T-helper 2 cell treated with Interferon-gamma antibody and Interleukin-4, amounts not matched to agents 5 μg/mL and 100 μg/mL, for 36 hours (primary cell): Measurements from ENCODE around the gene TMEM247.
A peak's percentile ranks its signal among the peaks of the same experiment; 100 is the strongest.

ENCODE experiments used
- DNase-seq: peaks from one replicate; pipeline ENCODE4 v3.0.0; 2021; ENCODE audit warnings: low spot score
- H3K27ac Mint-ChIP-seq: one replicate; pipeline ENCODE4 v1.8.0; 2021; ENCODE audit warnings: mild to moderate bottlenecking, mixed read lengths
- H3K27me3 Mint-ChIP-seq: one replicate; pipeline ENCODE4 v1.8.0; 2021; ENCODE audit warnings: low read depth, mixed read lengths
- H3K36me3 Mint-ChIP-seq: one replicate; pipeline ENCODE4 v1.8.0; 2021; ENCODE audit warnings: low read depth, mixed read lengths
- H3K4me1 Mint-ChIP-seq: one replicate; pipeline ENCODE4 v1.8.0; 2021; ENCODE audit warnings: low read depth, mixed read lengths
- H3K4me3 Mint-ChIP-seq: one replicate; pipeline ENCODE4 v1.8.0; 2022; ENCODE audit warnings: mild to moderate bottlenecking, moderate library complexity, mixed read lengths
- H3K9me3 Mint-ChIP-seq: one replicate; pipeline ENCODE4 v1.8.0; 2021; ENCODE audit warnings: mixed read lengths

The TMEM247 gene

DNA sequence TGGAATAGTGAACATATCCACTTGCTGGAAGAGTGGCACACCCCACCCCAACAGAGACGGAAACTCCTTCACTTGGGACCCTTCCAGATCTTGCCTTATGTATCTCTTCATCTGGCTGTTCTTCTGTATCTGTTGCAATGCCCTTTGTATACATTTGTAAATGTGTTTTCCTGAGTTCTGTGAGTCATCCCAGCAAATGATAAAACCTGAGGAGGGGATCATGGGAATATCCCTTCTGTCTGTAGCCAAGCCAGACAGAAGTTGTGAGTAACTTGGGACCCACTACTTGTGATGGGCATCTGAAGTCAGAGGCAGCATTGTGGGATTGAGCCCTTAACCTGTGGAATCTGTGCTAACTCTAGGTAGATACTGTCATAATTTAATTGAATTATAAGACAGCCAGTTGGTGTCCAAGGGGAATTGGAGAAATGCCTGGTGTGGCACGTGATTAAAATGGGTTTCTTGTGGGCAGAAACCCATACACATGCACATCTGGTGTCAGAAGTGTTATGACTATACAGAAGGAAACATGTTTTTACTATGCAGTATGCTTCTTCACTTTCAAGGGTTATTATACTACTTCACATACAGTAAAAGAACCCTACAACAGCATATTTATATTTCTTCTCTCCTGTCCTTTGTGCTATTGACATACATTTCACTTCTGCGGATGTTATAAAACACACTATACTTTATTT, 32.3 kb upstream of the TMEM247 start:
- peaks cover 13% of the 10 kb centered on the region for H3K36me3 Mint-ChIP-seq
- peaks cover 47% of the 10 kb centered on the region for H3K9me3 Mint-ChIP-seq
- DNase-seq, result no peak
- peaks cover 3% of the 10 kb centered on the region for H3K4me1 Mint-ChIP-seq
- no peak overlapping the region for H3K27ac Mint-ChIP-seq
- peaks cover 2% of the 10 kb centered on the region for H3K27me3 Mint-ChIP-seq
- no peak overlapping the region for H3K4me3 Mint-ChIP-seq

DNA sequence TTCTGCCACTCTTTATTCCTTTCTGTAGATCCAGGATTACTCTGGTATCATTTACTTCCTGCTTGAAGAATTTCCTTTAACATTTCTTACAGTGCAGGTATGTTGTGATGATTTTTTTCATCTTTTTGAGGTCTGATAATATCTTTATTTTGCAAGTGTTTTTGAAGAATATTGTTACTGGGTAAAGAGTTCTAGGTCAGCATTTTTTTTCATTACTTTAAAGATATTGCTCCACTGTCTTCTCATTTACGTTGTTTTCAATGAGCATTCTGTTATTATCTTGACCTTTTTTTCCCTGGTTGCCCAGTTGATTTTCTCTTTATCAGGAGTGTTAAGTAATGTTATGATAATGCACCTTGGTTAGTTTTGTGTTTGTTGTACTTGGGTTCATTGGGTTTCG, 31.7 kb upstream of the TMEM247 start:
- peaks cover 13% of the 10 kb centered on the region for H3K36me3 Mint-ChIP-seq
- DNase-seq, result no peak
- H3K4me1 Mint-ChIP-seq, result peaks cover 3% of the 10 kb centered on the region
- H3K4me3 Mint-ChIP-seq, result no peak overlapping the region
- peaks cover 47% of the 10 kb centered on the region for H3K9me3 Mint-ChIP-seq
- no peak overlapping the region for H3K27ac Mint-ChIP-seq
- peaks cover 2% of the 10 kb centered on the region for H3K27me3 Mint-ChIP-seq

DNA sequence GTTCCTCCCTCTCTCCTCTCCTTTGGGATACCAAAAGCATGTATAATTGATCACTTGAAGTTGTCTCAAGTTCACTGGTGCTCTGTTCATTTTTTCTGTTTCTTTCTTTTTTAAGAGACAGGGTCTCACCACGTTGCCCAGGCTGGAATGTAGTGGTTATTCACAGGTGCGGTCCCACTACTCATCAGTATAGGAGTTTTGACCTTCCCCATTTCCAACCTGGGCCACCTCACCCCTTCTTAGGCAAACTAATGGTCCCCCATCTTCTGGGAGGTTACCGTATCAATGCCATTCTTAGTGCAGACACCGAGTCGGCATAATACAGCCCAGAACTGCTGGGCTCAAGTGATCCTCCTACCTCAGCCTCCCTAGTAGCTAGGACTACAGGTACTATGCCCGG, 31.3 kb upstream of the TMEM247 start:
- Mint-ChIP-seq H3K27ac (no peak overlapping the region), H3K9me3 (peaks cover 47% of the 10 kb centered on the region)

DNA sequence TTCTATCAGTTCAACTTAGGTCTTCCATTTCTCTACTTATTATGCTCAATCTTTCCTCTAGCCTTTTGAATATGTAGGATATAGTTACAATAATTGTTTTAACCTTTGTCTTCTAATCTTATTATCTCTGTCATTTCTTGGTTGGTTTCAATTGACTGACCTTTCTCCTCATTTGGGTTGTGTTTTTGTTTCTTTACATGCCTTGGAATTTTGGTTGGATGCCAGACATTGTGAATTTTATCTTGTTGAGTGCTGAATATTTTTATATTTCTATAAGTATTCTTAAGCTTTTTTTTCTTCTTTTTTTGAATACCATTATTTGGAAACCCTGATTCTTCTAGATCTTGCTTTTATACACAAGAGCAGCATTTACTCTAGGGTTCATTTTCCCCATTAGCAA, 30.7 kb upstream of the TMEM247 start:
- Mint-ChIP-seq H3K36me3 (peaks cover 13% of the 10 kb centered on the region), H3K27ac (no peak overlapping the region), H3K4me1 (peaks cover 3% of the 10 kb centered on the region), H3K4me3 (no peak overlapping the region), H3K9me3 (peaks cover 47% of the 10 kb centered on the region), H3K27me3 (peaks cover 5% of the 10 kb centered on the region)
- no peak for DNase-seq

More for the DNA sequence above, 31.3 kb upstream of the TMEM247 start:
- Mint-ChIP-seq H3K27me3 (peaks cover 5% of the 10 kb centered on the region), H3K4me3 (no peak overlapping the region), H3K4me1 (peaks cover 3% of the 10 kb centered on the region), H3K36me3 (peaks cover 13% of the 10 kb centered on the region)
- DNase-seq, result no peak

DNA sequence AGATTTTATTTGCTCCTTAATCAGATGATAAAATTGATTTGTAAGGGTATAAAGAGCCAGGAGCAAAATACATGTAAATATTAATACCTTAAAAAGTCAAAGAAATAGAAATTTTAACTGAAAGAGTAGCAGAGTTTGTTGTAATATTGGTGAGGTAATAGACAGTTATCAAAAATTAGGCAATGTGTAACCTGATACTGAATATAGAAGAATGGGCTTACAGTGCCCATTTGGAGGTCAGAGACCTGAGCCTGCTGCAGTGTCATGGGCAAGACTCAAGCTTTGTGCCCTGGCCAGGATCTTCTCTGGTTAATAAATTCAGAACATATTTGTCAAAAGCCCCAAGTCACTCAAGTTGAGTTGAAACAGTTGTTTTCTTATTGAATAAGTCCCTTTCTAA, 29.7 kb upstream of the TMEM247 start:
- Mint-ChIP-seq H3K9me3 (peaks cover 38% of the 10 kb centered on the region), H3K27me3 (peaks cover 5% of the 10 kb centered on the region)

DNA sequence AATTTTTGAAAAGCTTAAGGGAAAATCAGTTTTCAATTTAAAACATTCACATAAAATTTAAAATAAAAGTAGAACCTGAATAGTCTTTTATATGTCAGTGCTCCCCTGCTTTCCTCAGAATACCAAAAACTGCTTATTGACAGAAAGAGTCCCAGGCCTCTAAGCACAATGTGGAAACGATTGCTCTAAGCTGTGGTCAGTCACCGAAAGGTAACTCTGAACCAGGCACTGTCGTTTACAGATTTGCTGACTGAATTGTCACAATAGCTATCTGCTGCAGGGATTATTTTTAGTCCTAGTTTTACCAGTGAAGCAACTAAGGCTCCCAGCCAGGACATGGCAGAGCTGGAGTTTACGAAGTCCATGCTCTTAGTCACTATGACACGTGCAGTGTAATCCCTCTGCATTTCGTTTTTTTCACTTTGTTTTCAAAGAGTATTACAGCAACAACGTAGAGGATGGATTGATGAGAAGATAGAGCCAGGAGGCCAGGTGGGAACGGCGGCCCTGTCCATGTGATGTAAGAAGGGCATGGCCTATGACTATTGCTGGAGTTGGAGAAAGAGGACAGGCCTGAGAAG, 28.1 kb upstream of the TMEM247 start:
- Mint-ChIP-seq H3K4me1 (peaks cover 3% of the 10 kb centered on the region), H3K36me3 (peaks cover 10% of the 10 kb centered on the region), H3K27me3 (peaks cover 5% of the 10 kb centered on the region), H3K4me3 (no peak overlapping the region), H3K9me3 (peaks cover 24% of the 10 kb centered on the region), H3K27ac (no peak overlapping the region)
- no peak for DNase-seq

More for the DNA sequence above, 29.7 kb upstream of the TMEM247 start:
- Mint-ChIP-seq H3K4me3 (no peak overlapping the region), H3K4me1 (peaks cover 3% of the 10 kb centered on the region), H3K27ac (no peak overlapping the region), H3K36me3 (peaks cover 14% of the 10 kb centered on the region)
- DNase-seq, result no peak

DNA sequence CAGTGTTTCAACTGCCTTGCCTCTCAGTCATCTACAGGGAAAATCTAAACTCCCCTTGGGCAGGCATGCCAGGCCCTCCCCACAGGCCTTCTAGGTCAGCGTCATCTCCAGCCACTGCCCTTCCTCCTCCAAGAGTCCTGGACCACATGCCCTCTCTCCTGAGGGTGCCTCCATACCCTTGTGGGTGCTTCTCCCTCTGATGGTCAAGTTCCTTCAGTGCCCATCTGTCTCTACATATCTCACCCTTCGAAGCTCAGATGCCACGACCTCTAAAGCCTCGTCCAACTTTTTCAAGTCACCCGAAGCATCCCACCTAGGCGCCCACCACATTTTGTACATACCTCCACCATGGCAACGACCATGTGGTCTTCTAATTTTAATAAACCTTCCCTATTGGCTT, 22.6 kb upstream of the TMEM247 start:
- H3K27me3 Mint-ChIP-seq, result peaks cover 3% of the 10 kb centered on the region
- peaks cover 14% of the 10 kb centered on the region for H3K4me1 Mint-ChIP-seq
- no peak overlapping the region for H3K4me3 Mint-ChIP-seq
- no peaks in the 10 kb centered on the region for H3K9me3 Mint-ChIP-seq
- no peak overlapping the region for H3K27ac Mint-ChIP-seq
- no peak for DNase-seq
- H3K36me3 Mint-ChIP-seq, result peaks cover 3% of the 10 kb centered on the region

DNA sequence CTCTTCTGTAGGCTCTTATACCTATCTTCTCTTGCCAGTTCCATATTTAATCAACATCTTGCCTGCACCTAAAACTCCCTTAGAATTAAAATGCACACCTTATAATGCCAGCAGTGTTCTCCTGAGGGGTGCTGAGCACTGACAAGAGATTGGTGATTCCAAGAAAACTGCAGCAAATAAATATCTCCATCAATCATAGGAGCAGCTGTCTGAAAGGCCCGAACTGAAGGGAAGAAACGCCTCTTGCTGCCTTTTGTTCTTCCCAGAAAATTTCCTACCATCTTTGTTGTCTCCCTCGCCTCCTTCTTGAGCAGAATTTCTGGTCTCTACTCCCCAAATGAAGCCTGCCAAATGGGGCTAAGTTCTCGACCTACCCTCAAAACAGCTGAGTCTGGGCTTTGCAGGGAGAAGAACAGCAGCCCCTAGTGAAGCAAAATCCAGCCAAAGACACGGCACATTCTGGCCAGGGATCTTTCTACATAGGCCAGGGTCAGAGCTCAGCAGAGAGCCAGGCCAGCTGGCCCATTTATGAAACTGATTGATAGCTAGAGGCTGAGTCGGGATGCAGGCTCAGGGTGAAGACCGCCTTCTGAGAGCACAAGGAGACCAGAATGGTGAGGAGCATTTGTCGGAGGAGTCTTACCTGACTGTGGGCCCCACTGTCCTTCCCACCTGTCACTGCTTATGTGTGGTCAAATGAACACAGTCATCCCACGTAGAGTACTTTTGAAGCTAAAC, 20.4 kb upstream of the TMEM247 start:
- no peak overlapping the region for H3K27ac Mint-ChIP-seq
- no peak overlapping the region for H3K4me3 Mint-ChIP-seq
- no peak for DNase-seq
- peaks cover 18% of the 10 kb centered on the region for H3K4me1 Mint-ChIP-seq
- H3K36me3 Mint-ChIP-seq, result peaks cover 3% of the 10 kb centered on the region
- no peaks in the 10 kb centered on the region for H3K9me3 Mint-ChIP-seq
- H3K27me3 Mint-ChIP-seq, result no peaks in the 10 kb centered on the region

DNA sequence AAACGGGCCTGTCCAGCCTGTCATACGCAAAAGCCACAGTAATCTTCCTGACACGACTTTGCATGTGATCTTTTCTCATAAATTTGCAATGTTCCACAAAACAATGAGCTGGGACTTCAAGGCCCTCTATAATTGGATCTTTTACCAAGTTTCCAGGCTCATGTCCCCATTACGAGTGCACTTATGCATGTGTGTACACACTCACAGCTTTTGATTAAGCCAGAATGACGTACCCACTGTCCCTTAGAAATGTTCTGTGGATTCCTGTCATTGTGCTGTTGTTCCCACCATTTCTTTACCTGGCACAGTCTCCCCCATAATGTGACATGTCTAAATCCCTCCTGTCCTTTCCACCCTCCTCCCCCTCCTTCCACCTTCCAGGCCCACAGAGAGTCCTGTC, 19.7 kb upstream of the TMEM247 start:
- no peaks in the 10 kb centered on the region for H3K27me3 Mint-ChIP-seq
- peaks cover 18% of the 10 kb centered on the region for H3K4me1 Mint-ChIP-seq
- DNase-seq, result no peak
- no peak overlapping the region for H3K4me3 Mint-ChIP-seq
- no peak overlapping the region for H3K27ac Mint-ChIP-seq
- H3K9me3 Mint-ChIP-seq, result no peaks in the 10 kb centered on the region
- H3K36me3 Mint-ChIP-seq, result peaks cover 2% of the 10 kb centered on the region

DNA sequence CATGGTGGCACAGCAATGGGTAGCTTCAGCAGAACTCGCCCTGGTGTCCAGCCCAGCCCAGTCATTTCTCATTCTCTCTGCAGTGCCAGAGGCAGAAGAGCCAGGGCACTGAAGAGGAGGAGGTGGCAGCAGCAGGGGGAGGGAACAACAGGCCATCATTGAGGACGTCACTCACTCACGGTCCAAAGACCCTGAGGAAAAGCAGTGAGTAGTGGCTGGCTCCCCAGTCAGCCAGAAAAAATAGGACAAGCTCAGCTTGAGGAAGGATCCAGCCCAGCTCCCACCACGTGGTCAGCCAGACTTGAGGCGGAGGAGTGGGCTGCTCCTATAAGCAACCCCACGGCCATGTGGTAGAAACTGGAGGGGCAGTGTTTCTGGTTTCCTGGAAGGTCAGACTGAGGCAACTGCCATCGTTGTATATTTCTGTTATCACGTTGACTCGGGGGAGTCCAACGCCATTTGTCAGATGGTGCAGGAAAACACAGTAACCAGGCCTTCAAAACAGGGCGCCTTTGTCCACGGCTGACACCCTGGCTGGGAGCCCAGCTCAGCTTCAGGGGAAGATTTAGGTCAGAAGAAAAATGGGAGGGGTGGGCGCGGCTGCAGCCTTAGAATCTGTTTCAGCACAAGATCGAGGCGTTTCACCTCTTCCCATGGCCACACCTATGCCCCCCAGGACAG, 19.0 kb upstream of the TMEM247 start:
- H3K27ac Mint-ChIP-seq, result no peak overlapping the region

DNA sequence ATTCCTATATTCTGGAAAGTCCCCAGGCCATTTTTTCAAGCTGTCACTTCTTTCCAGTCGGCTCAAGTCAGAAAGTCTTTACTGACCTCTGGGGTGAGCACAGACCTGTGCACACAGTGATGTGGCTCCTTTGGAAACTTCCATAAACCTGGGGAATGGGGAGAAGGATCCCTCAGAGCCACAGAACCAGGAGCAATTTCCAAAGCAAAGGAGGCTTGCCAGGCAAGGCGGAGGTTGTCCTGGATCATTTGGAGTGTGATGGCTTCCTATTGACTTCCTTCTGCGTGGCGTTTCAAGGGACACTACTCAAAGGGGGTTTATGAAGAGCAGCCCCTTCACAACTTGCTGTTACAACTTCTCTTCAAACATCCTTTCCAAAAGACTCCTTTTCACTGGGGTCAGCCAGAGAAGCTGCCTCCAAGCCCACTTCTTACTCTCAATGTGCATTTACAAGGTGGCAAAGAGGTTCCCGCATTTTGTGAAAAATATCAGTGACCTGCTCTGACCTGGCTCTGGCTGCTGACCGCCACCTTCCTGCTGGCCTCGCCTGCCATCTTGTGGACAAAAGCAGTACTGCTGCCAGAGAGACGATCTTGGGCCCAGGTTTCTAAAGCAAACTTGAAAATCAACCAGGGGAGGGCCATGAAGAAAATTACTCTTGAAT, 18.2 kb upstream of the TMEM247 start:
- H3K4me3 Mint-ChIP-seq, result no peak overlapping the region
- H3K36me3 Mint-ChIP-seq, result no peaks in the 10 kb centered on the region
- no peaks in the 10 kb centered on the region for H3K27me3 Mint-ChIP-seq
- no peak overlapping the region for H3K27ac Mint-ChIP-seq
- peak; percentile 63 for DNase-seq
- H3K9me3 Mint-ChIP-seq, result no peaks in the 10 kb centered on the region
- H3K4me1 Mint-ChIP-seq, result peaks cover 18% of the 10 kb centered on the region

More for the DNA sequence above, 19.0 kb upstream of the TMEM247 start:
- Mint-ChIP-seq H3K36me3 (no peaks in the 10 kb centered on the region), H3K9me3 (no peaks in the 10 kb centered on the region), H3K4me1 (peaks cover 18% of the 10 kb centered on the region), H3K27me3 (no peaks in the 10 kb centered on the region), H3K4me3 (no peak overlapping the region)
- DNase-seq, result no peak

DNA sequence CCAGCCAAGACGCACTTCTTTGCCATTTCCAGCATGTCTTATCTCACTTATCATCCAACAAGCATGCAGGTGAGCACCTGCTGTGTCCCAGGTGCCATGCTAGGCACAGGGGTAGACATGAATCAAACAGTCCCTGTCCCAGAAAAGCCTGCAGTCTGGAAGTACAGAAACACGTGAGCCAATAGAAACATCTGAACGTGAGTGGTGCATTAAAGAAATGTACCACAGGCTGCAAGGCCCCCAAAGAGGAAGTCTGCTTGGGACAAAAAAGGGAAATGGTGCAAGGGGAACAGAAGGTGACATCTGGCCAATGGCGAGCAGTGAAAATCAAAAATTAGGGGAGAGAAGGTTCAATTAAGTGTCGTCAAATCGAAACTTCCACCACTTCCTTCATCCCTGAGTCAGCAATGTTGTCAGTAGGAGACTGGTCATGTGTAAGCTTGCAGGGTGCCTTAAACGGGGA, 17.6 kb upstream of the TMEM247 start:
- Mint-ChIP-seq H3K9me3 (no peaks in the 10 kb centered on the region), H3K27ac (peak overlapping the region; percentile 3), H3K4me3 (no peak overlapping the region)

DNA sequence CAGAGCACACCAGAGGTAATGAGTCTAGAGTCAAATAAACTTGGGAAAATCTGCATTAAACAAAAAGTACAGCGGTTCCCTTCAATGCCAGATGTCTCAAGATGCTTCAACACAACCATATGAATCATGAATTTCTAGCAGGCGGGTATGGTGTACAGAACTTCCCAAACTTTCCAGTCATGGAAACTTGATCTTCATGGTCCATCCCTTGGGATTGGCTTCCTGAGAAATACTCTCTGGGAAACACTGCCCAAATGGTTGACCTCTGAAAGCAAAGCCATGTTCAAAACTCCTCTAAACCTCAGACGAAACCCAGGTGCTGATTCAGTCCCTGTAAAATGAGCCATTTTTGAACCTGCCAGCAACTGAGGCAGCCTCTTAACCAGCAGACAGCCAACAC, 16.4 kb upstream of the TMEM247 start:
- Mint-ChIP-seq H3K27ac (no peak overlapping the region), H3K9me3 (no peaks in the 10 kb centered on the region), H3K36me3 (no peaks in the 10 kb centered on the region), H3K4me3 (no peak overlapping the region), H3K4me1 (peaks cover 13% of the 10 kb centered on the region), H3K27me3 (no peaks in the 10 kb centered on the region)
- no peak for DNase-seq

More for the DNA sequence above, 17.6 kb upstream of the TMEM247 start:
- no peak for DNase-seq
- Mint-ChIP-seq H3K4me1 (peaks cover 16% of the 10 kb centered on the region), H3K36me3 (no peaks in the 10 kb centered on the region), H3K27me3 (no peaks in the 10 kb centered on the region)
